ENCODE data around the gene BICDL1.

Gene BICDL1

GRCh38 chr12:120103044-120103338 lies 114.0 kb downstream of the BICDL1 start:
- DNase-seq, result no peak

GRCh38 chr12:120103371-120103770 lies 114.3 kb downstream of the BICDL1 start:
- no peak for DNase-seq

- no peak for DNase-seq
Measured at GRCh38 chr12:120106151-120106550, 117.1 kb downstream of the BICDL1 start.

- DNase-seq, result no peak
Measured at GRCh38 chr12:120109570-120110267, 120.7 kb downstream of the BICDL1 start.

DNA sequence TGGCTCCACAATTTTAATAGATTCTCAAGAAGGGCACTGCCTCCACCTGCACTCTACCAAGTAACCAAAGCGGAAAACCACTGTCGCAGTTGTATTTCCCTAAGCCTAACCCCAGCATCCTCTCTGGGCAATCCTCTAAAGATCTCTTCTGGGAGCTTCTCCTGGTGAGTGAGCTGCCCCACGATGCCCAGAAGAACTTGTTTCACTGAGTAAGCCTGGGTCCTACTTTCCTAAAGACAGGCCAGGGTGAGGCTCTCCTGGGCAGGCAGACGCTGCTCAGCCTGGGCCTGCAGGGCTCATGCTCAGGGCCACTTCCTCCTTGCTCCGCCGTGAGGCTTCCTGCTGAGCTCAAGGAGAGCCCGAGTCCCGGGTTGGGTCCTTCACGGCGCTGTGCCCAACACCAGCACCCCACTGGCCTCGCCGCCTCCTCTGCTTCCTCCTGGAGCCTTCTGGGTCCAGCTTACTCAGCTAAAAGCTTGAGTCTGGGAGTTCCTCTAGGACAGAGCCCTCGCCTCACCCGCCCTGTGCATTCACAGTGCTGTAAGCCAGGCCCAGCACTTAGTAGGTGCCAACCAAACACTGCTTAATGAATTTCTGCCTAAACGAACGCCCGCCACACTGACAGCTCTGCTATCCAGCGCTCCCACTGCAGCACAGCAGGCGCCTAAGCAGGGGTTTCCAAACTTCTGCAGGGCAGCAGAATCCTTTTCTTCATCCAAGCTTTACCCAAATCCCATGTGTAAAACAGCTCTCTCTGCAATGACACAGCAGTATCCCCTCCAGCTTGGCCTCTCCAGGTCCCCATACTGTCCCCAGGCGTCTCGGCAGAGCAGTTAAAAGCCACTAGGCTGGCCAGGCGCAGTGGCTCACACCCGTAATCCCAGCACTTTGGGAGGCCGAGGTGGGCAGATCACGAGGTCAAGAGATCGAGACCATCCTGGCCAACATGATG lies 121.8 kb downstream of the BICDL1 start:
- peak; percentile 43 for DNase-seq

- no peak for DNase-seq
Measured at GRCh38 chr12:120115066-120115465, 126.0 kb downstream of the BICDL1 start.

DNA sequence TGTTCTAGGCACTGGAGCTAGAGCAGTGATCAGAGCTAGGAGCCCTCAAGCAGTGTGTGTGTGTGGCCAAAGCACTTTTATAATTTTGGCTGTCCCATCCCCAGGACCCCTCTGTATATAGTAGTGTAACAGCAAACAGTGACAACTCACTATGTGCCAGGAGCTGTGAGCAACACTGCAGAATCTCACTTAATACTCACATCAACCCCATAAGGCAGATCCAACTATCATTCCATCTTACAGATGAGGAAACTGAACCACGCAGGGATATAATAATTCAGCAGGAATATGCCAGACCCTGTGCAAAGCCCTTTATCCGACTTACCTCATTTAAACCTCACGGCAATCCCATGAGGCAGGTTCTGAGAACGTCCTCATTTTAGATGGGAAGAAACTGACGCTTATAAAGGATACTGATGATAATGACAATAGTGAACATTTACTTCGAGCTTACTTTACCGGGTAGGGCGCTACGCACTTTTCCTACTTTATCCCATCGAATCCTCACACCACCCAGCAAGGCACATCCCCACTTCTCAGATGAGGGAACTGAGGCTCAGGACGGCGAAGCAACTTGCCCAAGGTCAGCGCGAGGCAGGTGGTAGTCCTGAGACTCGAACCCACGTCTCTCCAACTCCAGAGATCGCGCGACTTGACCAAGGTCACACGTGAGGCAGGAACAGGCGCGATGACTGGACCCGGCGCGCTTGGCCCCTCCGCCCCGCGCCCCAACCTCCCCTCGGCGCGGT lies 126.8 kb downstream of the BICDL1 start:
- DNase-seq, result no peak

- no peak for DNase-seq
Measured at GRCh38 chr12:120116441-120116791, 127.4 kb downstream of the BICDL1 start, which contains the start of gene RAB35. TSS of gene RAB35 (minus strand) at chr12:120116753. CDS start at chr12:120116650, 103 bp downstream.

- DNase-seq, result peak; percentile 97
Measured at GRCh38 chr12:120116792-120117651, 128.0 kb downstream of the BICDL1 start.

DNA sequence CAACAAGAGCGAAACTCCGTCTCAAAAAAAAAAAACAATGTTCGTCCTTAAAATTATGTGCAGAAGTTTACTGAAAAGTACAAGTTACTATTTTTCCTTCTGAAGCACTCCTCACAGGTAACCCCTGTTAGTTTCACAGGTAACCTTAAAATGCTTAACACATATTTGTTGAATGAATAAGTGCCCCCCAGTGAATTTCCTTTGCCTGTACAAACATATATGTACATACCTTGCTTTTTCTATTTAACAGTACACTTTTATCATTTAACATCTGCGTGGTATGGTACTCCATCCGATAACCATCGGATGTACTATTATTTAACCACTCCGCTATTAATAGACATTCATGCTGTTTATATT lies 128.9 kb downstream of the BICDL1 start:
- no peak for DNase-seq

DNA sequence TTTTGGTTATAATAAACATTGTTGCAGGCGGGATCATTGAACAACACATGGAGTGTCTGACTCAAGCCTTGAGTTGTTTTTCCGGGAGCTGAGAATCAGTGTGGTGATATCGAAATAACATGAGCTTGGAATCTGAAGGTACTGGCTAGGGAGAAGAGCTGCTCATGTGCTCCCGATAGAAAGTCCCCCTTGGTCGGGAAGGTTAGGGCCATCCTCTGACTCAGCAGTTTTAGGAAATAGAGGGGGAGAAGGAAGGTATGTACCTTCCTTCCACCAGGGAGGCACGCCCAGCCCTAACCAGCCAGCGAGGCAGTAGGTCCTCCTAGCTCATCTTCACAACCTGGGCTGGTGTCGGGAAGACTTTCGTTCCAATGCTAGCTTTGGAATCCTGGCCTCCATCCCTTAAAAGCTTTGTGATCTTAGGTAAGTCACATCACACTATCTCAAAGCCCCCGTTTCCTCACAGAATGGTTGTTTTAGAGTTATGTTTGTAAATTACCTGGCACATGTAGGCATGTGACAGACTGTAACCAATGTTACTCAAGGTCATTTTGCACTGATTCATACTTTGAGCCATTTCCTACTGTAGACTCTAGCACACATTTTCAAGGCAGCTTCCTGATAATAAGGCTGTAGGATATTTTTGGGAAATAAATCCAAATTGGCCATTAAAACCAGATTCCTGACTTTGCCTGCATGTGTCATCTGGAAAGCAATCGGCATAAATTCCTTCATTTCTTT lies 129.5 kb downstream of the BICDL1 start:
- DNase-seq, result no peak

- DNase-seq, result no peak
Measured at GRCh38 chr12:120119271-120119973, 130.4 kb downstream of the BICDL1 start.

- no peak for DNase-seq
Measured at GRCh38 chr12:120121343-120121742, 132.3 kb downstream of the BICDL1 start.

DNA sequence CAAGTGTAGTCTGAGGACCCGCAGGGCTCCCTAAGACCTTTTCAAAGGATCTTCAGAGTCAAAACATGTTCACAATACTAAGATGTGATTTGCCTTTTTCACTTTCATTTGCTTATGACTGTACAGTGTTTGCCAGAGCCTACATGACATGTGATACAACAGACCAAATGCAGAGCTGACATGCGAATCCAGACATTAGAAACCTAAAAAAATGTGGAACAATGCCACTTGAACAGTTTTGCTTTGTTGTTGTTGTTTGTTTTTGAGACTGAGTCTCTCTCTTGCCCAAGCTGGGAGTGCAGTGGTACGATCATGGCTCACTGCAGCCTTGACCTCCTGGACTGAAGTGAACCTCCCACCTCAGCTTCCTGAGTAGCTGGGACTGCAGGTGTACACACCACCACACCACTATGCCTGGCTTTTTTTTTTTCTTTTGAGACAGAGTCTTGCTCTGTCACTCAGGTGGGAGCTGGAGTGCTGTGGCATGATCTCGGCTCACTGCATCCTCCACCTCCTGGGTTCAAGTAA lies 132.8 kb downstream of the BICDL1 start:
- no peak for DNase-seq

GRCh38 chr12:120125029-120125428 lies 136.0 kb downstream of the BICDL1 start:
- no peak for DNase-seq

- no peak for DNase-seq
Measured at GRCh38 chr12:120125792-120126634, 137.0 kb downstream of the BICDL1 start.

GRCh38 chr12:120126635-120127005 lies 137.6 kb downstream of the BICDL1 start:
- no peak for DNase-seq

- DNase-seq, result no peak
Measured at GRCh38 chr12:120130011-120130410, 141.0 kb downstream of the BICDL1 start.

DNA sequence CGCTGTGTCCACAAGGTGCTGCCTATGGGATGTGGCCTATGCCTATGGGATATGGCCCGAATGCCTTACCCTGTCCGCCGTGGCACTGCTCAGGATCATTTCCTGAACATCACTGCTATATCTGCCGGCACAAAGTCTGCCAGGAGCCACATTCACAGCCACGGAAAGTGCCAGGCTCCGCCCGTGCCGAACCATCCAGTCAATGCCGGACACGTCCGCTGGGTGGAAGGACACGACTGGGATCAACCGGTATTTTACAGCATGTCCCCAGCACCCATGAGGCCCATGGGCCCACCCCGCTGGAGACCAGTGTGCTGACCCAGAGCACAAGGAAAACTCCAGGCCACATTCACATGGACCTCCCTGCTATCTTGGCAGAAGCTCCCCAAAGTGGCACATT lies 142.1 kb downstream of the BICDL1 start:
- DNase-seq, result no peak

Measured in activated gamma-delta T cell treated with Interleukin-2 at 50 U/mL for 16 hours (primary cell).